ENCODE measurements around the gene ACBD6.

The ACBD6 gene

DNA sequence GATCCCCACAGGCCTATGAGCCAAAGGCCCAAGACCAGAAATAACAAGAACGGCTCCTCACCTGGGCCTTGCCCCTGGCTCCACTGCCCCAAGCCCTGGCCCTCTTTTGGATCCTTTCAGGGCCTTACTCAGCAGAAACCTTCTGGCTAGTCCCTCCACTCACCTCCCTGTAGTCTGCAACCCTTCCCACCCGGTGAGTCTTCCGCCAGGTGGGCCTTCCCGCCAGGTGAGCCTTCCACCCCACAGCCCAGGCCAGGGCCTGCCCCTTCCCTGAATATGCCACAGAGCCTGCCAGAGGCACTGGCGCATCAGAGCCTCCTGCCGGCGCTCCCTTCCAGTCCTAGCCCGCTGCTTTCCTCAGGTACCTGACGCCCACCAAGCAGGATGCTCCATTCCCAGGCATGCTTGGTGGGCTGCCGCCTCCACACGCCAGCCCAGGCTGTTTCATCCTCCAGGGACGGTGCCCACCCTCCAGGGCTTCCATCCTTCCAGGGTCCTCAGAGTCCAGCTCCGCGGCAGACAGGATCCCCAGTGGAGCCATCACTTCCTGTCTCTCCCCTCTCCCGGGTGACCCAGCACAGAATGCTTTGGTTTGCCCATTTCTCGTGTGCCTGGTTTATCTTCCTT, 251.4 kb downstream of the ACBD6 start (continued):
- TF ChIP-seq ZNF335 (tag by site-specific recombination; conservative IDR thresholded peaks at IDR 0.05) (no peak), MYNN (tag by site-specific recombination; IDR thresholded peaks at IDR 0.05; ENCODE audit: borderline replicate concordance) (no peak), ZNF391 (tag by site-specific recombination; IDR thresholded peaks at IDR 0.05; ENCODE audit: borderline replicate concordance, low read depth) (no peak), OSR2 (tag by site-specific recombination; IDR thresholded peaks at IDR 0.05) (no peak), ZNF501 (tag by site-specific recombination; IDR thresholded peaks at IDR 0.05) (no peak), GFI1B (tag by site-specific recombination; IDR thresholded peaks at IDR 0.05) (no peak)

DNA sequence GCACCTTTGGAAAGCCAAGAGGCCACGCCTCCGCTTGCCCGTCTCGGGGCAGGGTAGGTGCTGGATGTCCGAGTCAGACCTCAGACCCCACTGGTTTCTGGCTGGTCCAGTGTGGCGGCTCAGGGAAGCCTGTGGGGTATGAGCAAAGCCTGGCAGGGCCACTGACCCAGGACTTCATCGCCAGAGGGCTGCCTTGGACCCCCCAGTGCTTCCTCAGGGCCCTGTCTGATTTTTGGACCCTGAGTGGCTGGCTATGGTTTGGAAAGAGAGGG, 251.9 kb downstream of the ACBD6 start:
- CTCF ChIA-PET = interaction anchor here (0.6 to 1.1 kb wide), 2 partner anchors 19 to 62 kb away, joined by 3 to 4 read pairs; no protein-coding TSS in a partner anchor
- TF ChIP-seq ZNF184 (tag by site-specific recombination; IDR thresholded peaks at IDR 0.05) (no peak), ZNF621 (tag by site-specific recombination; IDR thresholded peaks at IDR 0.05) (no peak), MEIS1 (CRISPR knock-in tag; IDR thresholded peaks at IDR 0.05; ENCODE audit: borderline replicate concordance) (no peak), ZNF366 (tag by site-specific recombination; conservative IDR thresholded peaks at IDR 0.05) (no peak), ZFP41 (tag by site-specific recombination; IDR thresholded peaks at IDR 0.05; ENCODE audit: borderline replicate concordance) (no peak), KLF7 (tag by site-specific recombination; IDR thresholded peaks at IDR 0.05; ENCODE audit: borderline replicate concordance) (no peak), ZNF10 (tag by site-specific recombination; IDR thresholded peaks at IDR 0.05) (no peak), ZNF658 (tag by site-specific recombination; IDR thresholded peaks at IDR 0.05) (no peak), ZNF560 (tag by site-specific recombination; IDR thresholded peaks at IDR 0.05; ENCODE audit: borderline replicate concordance) (no peak), SP7 (tag by site-specific recombination; IDR thresholded peaks at IDR 0.05) (no peak), SALL2 (tag by site-specific recombination; IDR thresholded peaks at IDR 0.05; ENCODE audit: borderline replicate concordance) (no peak), ZNF510 (tag by site-specific recombination; IDR thresholded peaks at IDR 0.05; ENCODE audit: insufficient replicate concordance) (no peak), ZFP3 (tag by site-specific recombination; IDR thresholded peaks at IDR 0.05; ENCODE audit: low read depth) (no peak), KLF9 (tag by site-specific recombination; IDR thresholded peaks at IDR 0.05; ENCODE audit: low read depth) (no peak)
- TF ChIP-seq, protein P1, sequence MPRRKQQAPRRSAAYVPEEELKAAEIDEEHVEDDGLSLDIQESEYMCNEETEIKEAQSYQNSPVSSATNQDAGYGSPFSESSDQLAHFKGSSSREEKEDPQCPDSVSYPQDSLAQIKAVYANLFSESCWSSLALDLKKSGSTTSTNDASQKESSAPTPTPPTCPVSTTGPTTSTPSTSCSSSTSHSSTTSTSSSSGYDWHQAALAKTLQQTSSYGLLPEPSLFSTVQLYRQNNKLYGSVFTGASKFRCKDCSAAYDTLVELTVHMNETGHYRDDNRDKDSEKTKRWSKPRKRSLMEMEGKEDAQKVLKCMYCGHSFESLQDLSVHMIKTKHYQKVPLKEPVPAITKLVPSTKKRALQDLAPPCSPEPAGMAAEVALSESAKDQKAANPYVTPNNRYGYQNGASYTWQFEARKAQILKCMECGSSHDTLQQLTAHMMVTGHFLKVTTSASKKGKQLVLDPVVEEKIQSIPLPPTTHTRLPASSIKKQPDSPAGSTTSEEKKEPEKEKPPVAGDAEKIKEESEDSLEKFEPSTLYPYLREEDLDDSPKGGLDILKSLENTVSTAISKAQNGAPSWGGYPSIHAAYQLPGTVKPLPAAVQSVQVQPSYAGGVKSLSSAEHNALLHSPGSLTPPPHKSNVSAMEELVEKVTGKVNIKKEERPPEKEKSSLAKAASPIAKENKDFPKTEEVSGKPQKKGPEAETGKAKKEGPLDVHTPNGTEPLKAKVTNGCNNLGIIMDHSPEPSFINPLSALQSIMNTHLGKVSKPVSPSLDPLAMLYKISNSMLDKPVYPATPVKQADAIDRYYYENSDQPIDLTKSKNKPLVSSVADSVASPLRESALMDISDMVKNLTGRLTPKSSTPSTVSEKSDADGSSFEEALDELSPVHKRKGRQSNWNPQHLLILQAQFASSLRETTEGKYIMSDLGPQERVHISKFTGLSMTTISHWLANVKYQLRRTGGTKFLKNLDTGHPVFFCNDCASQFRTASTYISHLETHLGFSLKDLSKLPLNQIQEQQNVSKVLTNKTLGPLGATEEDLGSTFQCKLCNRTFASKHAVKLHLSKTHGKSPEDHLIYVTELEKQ (tag by site-specific recombination; IDR thresholded peaks at IDR 0.05; ENCODE audit: borderline replicate concordance) = no peak
- POLR2A ChIA-PET = no interaction called here
- H3K9me3 ChIP-seq (ENCODE audit: control insufficient read depth, insufficient read depth, low read depth, low read length) = no peaks in the 10 kb centered on the region
- H3K36me3 ChIP-seq (ENCODE audit: control insufficient read depth in 2 of 2, insufficient read depth in 1 of 2, low read length in 2 of 2) = no peaks in the 10 kb centered on the region
- H3K27ac ChIP-seq (ENCODE audit: extremely low read depth, low read depth, low read length) = no peak overlapping the region
- no peak overlapping the region for H3K4me3 ChIP-seq (ENCODE audit: low read depth, low read length)
- no peaks in the 10 kb centered on the region for H3K4me1 ChIP-seq (ENCODE audit: control insufficient read depth, insufficient read depth, low read length)

Measured in HEK293 (cell line).